ENCODE data around the gene IL18R1. TPM values are rescaled to one million over a fixed set of nuclear protein-coding genes. Genes with fewer than 3 reads are reported as not detected.

The IL18R1 gene
- total RNA-seq, 1 experiment from 2014 or later: 1.9 TPM

DNA sequence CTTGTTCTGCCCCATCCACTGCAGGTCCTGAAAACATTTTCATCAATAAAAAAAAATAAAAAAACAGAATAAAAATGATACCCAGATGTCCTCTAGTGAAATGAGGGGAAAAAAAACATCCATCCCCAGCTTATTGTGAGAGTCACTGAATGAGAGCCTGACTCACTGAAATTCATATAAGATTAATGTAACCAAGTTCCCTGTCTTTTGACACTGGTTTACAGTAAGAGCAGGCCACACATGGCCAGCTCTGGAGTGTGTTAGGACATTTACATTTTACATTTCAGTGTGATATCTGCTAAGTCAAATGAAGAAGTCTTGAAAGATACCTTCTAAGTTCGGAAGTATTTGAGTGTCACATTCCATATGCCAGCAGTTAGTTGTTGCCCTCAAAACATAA, 21.1 kb upstream of the IL18R1 start:
- no peaks in the 10 kb centered on the region for H3K9me2 ChIP-seq (ENCODE audit: insufficient read depth)
- peaks cover 42% of the 10 kb centered on the region for H3K4me1 ChIP-seq (replicated peaks; ENCODE audit: insufficient read depth)
- no peaks in the 10 kb centered on the region for H4K20me1 ChIP-seq (ENCODE audit: insufficient read depth)
- TF ChIP-seq, protein P1, sequence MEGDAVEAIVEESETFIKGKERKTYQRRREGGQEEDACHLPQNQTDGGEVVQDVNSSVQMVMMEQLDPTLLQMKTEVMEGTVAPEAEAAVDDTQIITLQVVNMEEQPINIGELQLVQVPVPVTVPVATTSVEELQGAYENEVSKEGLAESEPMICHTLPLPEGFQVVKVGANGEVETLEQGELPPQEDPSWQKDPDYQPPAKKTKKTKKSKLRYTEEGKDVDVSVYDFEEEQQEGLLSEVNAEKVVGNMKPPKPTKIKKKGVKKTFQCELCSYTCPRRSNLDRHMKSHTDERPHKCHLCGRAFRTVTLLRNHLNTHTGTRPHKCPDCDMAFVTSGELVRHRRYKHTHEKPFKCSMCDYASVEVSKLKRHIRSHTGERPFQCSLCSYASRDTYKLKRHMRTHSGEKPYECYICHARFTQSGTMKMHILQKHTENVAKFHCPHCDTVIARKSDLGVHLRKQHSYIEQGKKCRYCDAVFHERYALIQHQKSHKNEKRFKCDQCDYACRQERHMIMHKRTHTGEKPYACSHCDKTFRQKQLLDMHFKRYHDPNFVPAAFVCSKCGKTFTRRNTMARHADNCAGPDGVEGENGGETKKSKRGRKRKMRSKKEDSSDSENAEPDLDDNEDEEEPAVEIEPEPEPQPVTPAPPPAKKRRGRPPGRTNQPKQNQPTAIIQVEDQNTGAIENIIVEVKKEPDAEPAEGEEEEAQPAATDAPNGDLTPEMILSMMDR (conservative IDR thresholded peaks at IDR 0.05): no peak
- TF ChIP-seq EZH2 (IDR thresholded peaks at IDR 0.05; ENCODE audit: low read depth): no peak
- DNase-seq: no peak
- H3K4me3 ChIP-seq: no peak overlapping the region
- CTCF ChIA-PET: no interaction called here
- no peak overlapping the region for H3K27ac ChIP-seq
- POLR2A ChIA-PET (ENCODE audit: unreplicated experiment): no interaction called here
- no TSS peak for BruUV-seq (replicated peaks)
- H3K27me3 ChIP-seq (ENCODE audit: insufficient read depth, low read depth): no peaks in the 10 kb centered on the region
- H3K36me3 ChIP-seq (ENCODE audit: low read depth): no peaks in the 10 kb centered on the region
- 0 out of 2 replicates have a peak, but pooled peaks cover 8% of the 10 kb centered on the region for H3K9me3 ChIP-seq (ENCODE audit: insufficient read depth, low read depth)
- H3K79me2 ChIP-seq (ENCODE audit: low read depth): peaks cover 18% of the 10 kb centered on the region
- intact Hi-C loops (cut with micrococcal nuclease; ENCODE audit: unreplicated experiment): no loop called here
- no peak overlapping the region for H2AFZ ChIP-seq
- peaks cover 17% of the 10 kb centered on the region for H3F3A ChIP-seq (ENCODE audit: insufficient read depth, low read depth)
- no peak overlapping the region for H3K4me2 ChIP-seq

DNA sequence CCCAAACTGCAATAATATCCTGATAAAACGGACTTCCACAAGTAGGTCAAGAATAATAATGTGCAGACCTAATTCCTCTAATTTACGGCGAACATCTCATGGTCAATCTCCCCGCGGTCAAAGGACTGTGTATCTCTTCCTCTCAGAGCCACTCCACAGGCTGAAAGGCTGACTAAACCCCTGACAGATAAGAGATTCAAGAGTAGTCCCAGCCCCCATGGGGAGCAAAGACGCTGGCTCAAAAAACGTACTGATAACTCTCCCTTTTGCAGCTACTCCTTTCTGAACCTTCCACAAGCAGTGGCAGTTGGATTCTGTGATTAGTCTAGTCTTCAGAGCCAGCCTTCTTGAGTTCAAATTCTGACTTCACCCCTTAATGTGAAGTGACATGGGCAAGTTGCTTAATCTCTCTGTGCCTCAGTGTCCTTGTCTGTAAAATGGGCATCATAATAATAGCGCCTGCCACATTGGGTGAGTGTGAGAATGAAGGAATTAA, 19.7 kb upstream of the IL18R1 start:
- Histone ChIP-seq H3K4me1 (replicated peaks; ENCODE audit: insufficient read depth) (peaks cover 44% of the 10 kb centered on the region), H3K9me2 (ENCODE audit: insufficient read depth) (no peaks in the 10 kb centered on the region), H3K9me3 (ENCODE audit: insufficient read depth, low read depth) (no peaks in the 10 kb centered on the region), H2AFZ (no peak overlapping the region; the same call in 1 of the 2 replicates), H3K36me3 (ENCODE audit: low read depth) (peaks cover 7% of the 10 kb centered on the region; the same call in 1 of the 2 replicates), H3K27ac (peak overlapping the region; percentile 89), H3F3A (ENCODE audit: insufficient read depth, low read depth) (peaks cover 17% of the 10 kb centered on the region), H3K27me3 (ENCODE audit: insufficient read depth, low read depth) (no peaks in the 10 kb centered on the region), H4K20me1 (ENCODE audit: insufficient read depth) (no peaks in the 10 kb centered on the region), H3K4me3 (peak overlapping the region; percentile 33; the same call in 1 of the 2 replicates), H3K4me2 (peak overlapping the region; percentile 66), H3K79me2 (ENCODE audit: low read depth) (peaks cover 18% of the 10 kb centered on the region)
- intact Hi-C loops (cut with micrococcal nuclease; ENCODE audit: unreplicated experiment): no loop called here
- CTCF ChIA-PET: interaction anchor here (0.8 to 1.1 kb wide), 2 partner anchors 85 to 95 kb away, joined by 4 read pairs; no protein-coding TSS in a partner anchor
- DNase-seq: no peak
- TF ChIP-seq EZH2 (IDR thresholded peaks at IDR 0.05; ENCODE audit: low read depth): no peak
- TF ChIP-seq, protein P1 (conservative IDR thresholded peaks at IDR 0.05): no peak
- BruUV-seq (replicated peaks): no TSS peak
- POLR2A ChIA-PET (ENCODE audit: unreplicated experiment): no interaction called here

DNA sequence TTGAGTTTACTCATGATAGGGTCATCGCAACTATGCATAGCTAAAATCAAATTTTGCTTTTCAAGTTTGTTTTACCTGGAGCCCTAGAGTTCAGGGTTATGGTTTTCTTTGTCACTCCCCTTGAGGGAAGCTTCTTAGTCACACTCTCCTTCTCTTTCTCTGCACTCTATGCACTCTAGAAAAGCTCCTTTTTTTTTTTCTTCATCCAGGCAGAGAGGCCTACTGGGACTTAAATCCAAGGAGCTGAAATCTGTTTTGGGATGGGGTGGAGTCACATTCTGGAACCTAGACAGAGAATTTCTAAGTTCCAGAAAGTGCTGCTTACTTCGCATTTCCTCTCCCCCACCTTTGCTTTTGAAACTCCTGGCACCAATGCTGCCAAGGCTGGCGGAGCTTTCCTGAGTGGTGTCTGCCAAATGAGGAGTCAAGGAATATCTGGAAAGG, 19.1 kb upstream of the IL18R1 start:
- BruUV-seq (replicated peaks): no TSS peak
- intact Hi-C loops (cut with micrococcal nuclease; ENCODE audit: unreplicated experiment): no loop called here
- peak overlapping the region; percentile 66 for H3K4me2 ChIP-seq
- H3K27ac ChIP-seq: peak overlapping the region; percentile 89
- peaks cover 7% of the 10 kb centered on the region; the same call in 1 of the 2 replicates for H3K36me3 ChIP-seq (ENCODE audit: low read depth)
- peaks cover 18% of the 10 kb centered on the region for H3K79me2 ChIP-seq (ENCODE audit: low read depth)
- H3K4me1 ChIP-seq (replicated peaks; ENCODE audit: insufficient read depth): peaks cover 44% of the 10 kb centered on the region
- CTCF ChIA-PET: interaction anchor here (0.5 to 1.1 kb wide), 3 partner anchors 81 to 96 kb away, joined by 4 to 11 read pairs (median 4); no protein-coding TSS in a partner anchor
- H3K9me3 ChIP-seq (ENCODE audit: insufficient read depth, low read depth): no peaks in the 10 kb centered on the region
- POLR2A ChIA-PET (ENCODE audit: unreplicated experiment): no interaction called here
- H3K9me2 ChIP-seq (ENCODE audit: insufficient read depth): no peaks in the 10 kb centered on the region
- H3K4me3 ChIP-seq: peak overlapping the region; percentile 58; the same call in 1 of the 2 replicates
- DNase-seq: peak; percentile 24 to 80
- H3K27me3 ChIP-seq (ENCODE audit: insufficient read depth, low read depth): no peaks in the 10 kb centered on the region
- TF ChIP-seq EZH2 (IDR thresholded peaks at IDR 0.05; ENCODE audit: low read depth): no peak
- TF ChIP-seq, protein P1 (conservative IDR thresholded peaks at IDR 0.05): no peak
- H4K20me1 ChIP-seq (ENCODE audit: insufficient read depth): no peaks in the 10 kb centered on the region
- peaks cover 17% of the 10 kb centered on the region for H3F3A ChIP-seq (ENCODE audit: insufficient read depth, low read depth)
- peak overlapping the region; percentile 37 for H2AFZ ChIP-seq

All from PC-9 (cell line).